MV-4-11 (cell line): ENCODE measurements around the gene POFUT1.
"Not testable (repeated sequence)": the region's sequence is repeated elsewhere in the genome, so short reads cannot be mapped to it uniquely, and the experiment has no call there.

Experiments used
- DNase-seq: peaks from one replicate; lab custom pipeline; 2025; lab: John Stamatoyannopoulos, UW

Gene POFUT1

GRCh38 chr20:32189123-32189410 is 18.6 kb upstream of the POFUT1 start:
- DNase-seq: no peak

GRCh38 chr20:32189691-32190615 is 17.7 kb upstream of the POFUT1 start:
- no peak for DNase-seq

GRCh38 chr20:32190616-32191415 is 16.9 kb upstream of the POFUT1 start:
- no peak for DNase-seq

GRCh38 chr20:32191422-32191821 is 16.3 kb upstream of the POFUT1 start:
- no peak for DNase-seq

- DNase-seq: no peak
Observed at GRCh38 chr20:32191873-32192272, 15.8 kb upstream of the POFUT1 start.

GRCh38 chr20:32192698-32193097 is 15.0 kb upstream of the POFUT1 start:
- DNase-seq: no peak

- not testable (repeated sequence) for DNase-seq
Observed at GRCh38 chr20:32193336-32193735, 14.3 kb upstream of the POFUT1 start.

- DNase-seq: no peak
Observed at GRCh38 chr20:32193996-32194395, 13.7 kb upstream of the POFUT1 start.

GRCh38 chr20:32195581-32195980 is 12.1 kb upstream of the POFUT1 start:
- DNase-seq: no peak

- DNase-seq: not testable (repeated sequence)
Observed at GRCh38 chr20:32196613-32197012, 11.1 kb upstream of the POFUT1 start.

- DNase-seq: peak; percentile 18
Observed at GRCh38 chr20:32197136-32197535, 10.5 kb upstream of the POFUT1 start.

GRCh38 chr20:32199006-32199405 is 8.7 kb upstream of the POFUT1 start:
- DNase-seq: no peak

- DNase-seq: no peak
Observed at GRCh38 chr20:32201296-32201976, 6.2 kb upstream of the POFUT1 start.

- DNase-seq: no peak
Observed at GRCh38 chr20:32201977-32202363, 5.7 kb upstream of the POFUT1 start.

GRCh38 chr20:32203356-32204204 is 4.1 kb upstream of the POFUT1 start:
- no peak for DNase-seq

GRCh38 chr20:32204205-32205109 is 3.2 kb upstream of the POFUT1 start:
- DNase-seq: no peak

- peak; percentile 91 for DNase-seq
Observed at GRCh38 chr20:32205110-32205842, 2.4 kb upstream of the POFUT1 start.

GRCh38 chr20:32205843-32206759 is 1.6 kb upstream of the POFUT1 start:
- DNase-seq: no peak
